Measurements from ENCODE around the gene PLCL2. TPM values are rescaled to one million over a fixed set of nuclear protein-coding genes. Genes with fewer than 3 reads are reported as not detected.

Gene PLCL2
- total and polyA plus RNA-seq, 7 donors: 4.2 to 32.7 (median 21.9) TPM

- intact Hi-C loops (cut with DNase I): no loop called here
- H3K4me3 ChIP-seq: no peak overlapping the region
- DNase-seq: no peak
- H3K9me3 ChIP-seq: no peaks in the 10 kb centered on the region
- H3K27me3 ChIP-seq (ENCODE audit: insufficient read depth in 3 of 3, low read length in 2 of 3): no peaks in the 10 kb centered on the region
- WGBS, 3 donors: 91 to 98% (median 95%) methylated on average over 7 of the region's 7 CpGs
- H3K27ac ChIP-seq: no peak overlapping the region
- TF ChIP-seq, protein P1, sequence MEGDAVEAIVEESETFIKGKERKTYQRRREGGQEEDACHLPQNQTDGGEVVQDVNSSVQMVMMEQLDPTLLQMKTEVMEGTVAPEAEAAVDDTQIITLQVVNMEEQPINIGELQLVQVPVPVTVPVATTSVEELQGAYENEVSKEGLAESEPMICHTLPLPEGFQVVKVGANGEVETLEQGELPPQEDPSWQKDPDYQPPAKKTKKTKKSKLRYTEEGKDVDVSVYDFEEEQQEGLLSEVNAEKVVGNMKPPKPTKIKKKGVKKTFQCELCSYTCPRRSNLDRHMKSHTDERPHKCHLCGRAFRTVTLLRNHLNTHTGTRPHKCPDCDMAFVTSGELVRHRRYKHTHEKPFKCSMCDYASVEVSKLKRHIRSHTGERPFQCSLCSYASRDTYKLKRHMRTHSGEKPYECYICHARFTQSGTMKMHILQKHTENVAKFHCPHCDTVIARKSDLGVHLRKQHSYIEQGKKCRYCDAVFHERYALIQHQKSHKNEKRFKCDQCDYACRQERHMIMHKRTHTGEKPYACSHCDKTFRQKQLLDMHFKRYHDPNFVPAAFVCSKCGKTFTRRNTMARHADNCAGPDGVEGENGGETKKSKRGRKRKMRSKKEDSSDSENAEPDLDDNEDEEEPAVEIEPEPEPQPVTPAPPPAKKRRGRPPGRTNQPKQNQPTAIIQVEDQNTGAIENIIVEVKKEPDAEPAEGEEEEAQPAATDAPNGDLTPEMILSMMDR (IDR thresholded peaks at IDR 0.05): no peak
- peaks cover 31% of the 10 kb centered on the region for H3K4me1 ChIP-seq
- ATAC-seq: no peak
- no peaks in the 10 kb centered on the region for H3K36me3 ChIP-seq (ENCODE audit: insufficient read depth in 1 of 2, low read depth in 1 of 2)
Measured at GRCh38 chr3:17078926-17079465, 194.2 kb downstream of the PLCL2 start.

DNA sequence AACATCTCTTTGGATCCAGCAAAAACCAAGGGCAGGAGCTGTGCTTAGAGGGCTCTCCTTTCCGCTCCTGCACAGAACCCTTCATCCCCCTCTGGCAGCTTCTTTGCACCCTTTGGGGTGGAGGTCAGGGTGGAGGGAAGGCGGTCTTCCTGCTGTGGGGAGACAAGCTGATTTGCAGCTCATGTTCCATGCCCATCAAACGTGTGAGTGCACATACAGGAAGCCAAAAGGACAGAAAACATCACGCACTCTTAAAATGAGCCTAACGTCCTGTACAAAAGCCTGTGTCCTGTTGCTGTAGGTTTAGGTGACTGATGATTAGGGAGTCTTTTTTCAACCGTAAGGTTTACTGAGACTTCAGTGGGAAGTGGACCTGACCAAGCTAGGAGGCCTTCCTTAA lies 195.2 kb downstream of the PLCL2 start:
- TF ChIP-seq, protein P1 (IDR thresholded peaks at IDR 0.05): no peak
- ATAC-seq (no peak), DNase-seq (no peak)
- Histone ChIP-seq H3K36me3 (ENCODE audit: insufficient read depth in 1 of 2, low read depth in 1 of 2) (no peaks in the 10 kb centered on the region), H3K27ac (no peak overlapping the region), H3K27me3 (ENCODE audit: insufficient read depth in 3 of 3, low read length in 2 of 3) (no peaks in the 10 kb centered on the region), H3K4me3 (no peak overlapping the region), H3K9me3 (no peaks in the 10 kb centered on the region), H3K4me1 (peaks cover 31% of the 10 kb centered on the region)
- intact Hi-C loops (cut with DNase I): no loop called here
- WGBS, 3 donors: 78 to 85% (median 78%) methylated on average over 6 of the region's 6 CpGs

GRCh38 chr3:17081520-17081919 lies 196.8 kb downstream of the PLCL2 start:
- ATAC-seq: peak; percentile 68 to 80 (median 76)
- Histone ChIP-seq H3K27me3 (ENCODE audit: insufficient read depth in 3 of 3, low read length in 2 of 3) (no peaks in the 10 kb centered on the region), H3K36me3 (ENCODE audit: insufficient read depth in 1 of 2, low read depth in 1 of 2) (no peaks in the 10 kb centered on the region), H3K4me1 (peaks cover 30% of the 10 kb centered on the region), H3K4me3 (no peak overlapping the region), H3K9me3 (no peaks in the 10 kb centered on the region), H3K27ac (peak overlapping the region; percentile 71)
- peak in 1 of 2 donors; percentile 40 for DNase-seq
- intact Hi-C loops (cut with DNase I): no loop called here
- TF ChIP-seq, protein P1 (IDR thresholded peaks at IDR 0.05): no peak
- WGBS, 3 donors: 24 to 36% (median 34%) methylated on average over 4 of the region's 4 CpGs

GRCh38 chr3:17087509-17087908 lies 202.8 kb downstream of the PLCL2 start:
- intact Hi-C loops (cut with DNase I): loop anchor here in 1 of 2 donors (5.0 kb wide), 1 partner anchor 205 kb away; the partner anchor contains the start of gene PLCL2
- TF ChIP-seq, protein P1 (IDR thresholded peaks at IDR 0.05): no peak
- Histone ChIP-seq H3K9me3 (no peaks in the 10 kb centered on the region), H3K36me3 (ENCODE audit: insufficient read depth in 1 of 2, low read depth in 1 of 2) (no peaks in the 10 kb centered on the region), H3K27ac (peak overlapping the region; percentile 87), H3K27me3 (ENCODE audit: insufficient read depth in 3 of 3, low read length in 2 of 3) (no peaks in the 10 kb centered on the region), H3K4me3 (no peak overlapping the region), H3K4me1 (peaks cover 56% of the 10 kb centered on the region)
- DNase-seq: no peak
- 74 to 95% (median 81%) methylated on average over 4 of the region's 4 CpGs for WGBS, 3 donors
- no peak for ATAC-seq

GRCh38 chr3:17088017-17088416 lies 203.3 kb downstream of the PLCL2 start:
- Histone ChIP-seq H3K4me3 (peak overlapping the region; percentile 4), H3K36me3 (ENCODE audit: insufficient read depth in 1 of 2, low read depth in 1 of 2) (no peaks in the 10 kb centered on the region), H3K27ac (peak overlapping the region; percentile 87), H3K4me1 (peaks cover 61% of the 10 kb centered on the region), H3K9me3 (no peaks in the 10 kb centered on the region), H3K27me3 (ENCODE audit: insufficient read depth in 3 of 3, low read length in 2 of 3) (no peaks in the 10 kb centered on the region)
- TF ChIP-seq, protein P1 (IDR thresholded peaks at IDR 0.05): no peak
- ATAC-seq: peak; percentile 84 to 92 (median 88)
- no peak for DNase-seq
- intact Hi-C loops (cut with DNase I): loop anchor here in 1 of 2 donors (5.0 kb wide), 1 partner anchor 206 kb away; the partner anchor contains the start of gene PLCL2
- 22 to 36% (median 27%) methylated on average over 3 of the region's 3 CpGs for WGBS, 3 donors
